SKM-1 treated with dmso at 0.1 percent for 144 hours (cell line): ENCODE data around the gene ZNHIT1.

Experiments used
- DNase-seq: peaks from one replicate; lab custom pipeline; 2025; ENCODE audit not compliant: unreplicated experiment; lab: John Stamatoyannopoulos, UW

The ZNHIT1 gene

DNA sequence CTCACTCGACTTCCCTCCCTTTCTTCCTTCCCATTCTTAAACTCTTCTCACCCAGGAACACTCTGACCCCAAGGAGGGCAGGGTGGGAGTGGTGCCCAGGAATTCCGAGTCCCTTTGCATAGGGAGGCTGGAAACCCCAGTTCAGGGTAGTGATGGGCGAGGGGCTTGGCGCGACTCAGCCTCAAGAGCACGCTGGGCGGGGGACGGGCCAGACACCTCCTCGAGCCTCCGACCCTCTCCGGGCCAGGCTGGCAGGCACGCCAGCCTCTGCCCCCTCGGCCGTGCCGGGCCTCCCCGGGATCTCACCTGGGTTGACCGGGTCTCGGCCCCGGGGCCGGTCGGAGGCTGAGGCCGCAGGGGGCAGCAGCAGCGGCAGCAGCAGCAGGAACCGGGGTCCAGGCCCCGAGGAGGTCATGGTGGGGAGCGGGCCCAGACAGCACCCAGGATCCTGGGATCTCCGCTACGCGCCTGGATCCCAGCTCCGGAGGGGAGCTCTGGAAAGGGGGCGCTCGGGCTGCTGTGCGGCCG lies 1.0 kb upstream of the ZNHIT1 start:
- DNase-seq, result no peak

DNA sequence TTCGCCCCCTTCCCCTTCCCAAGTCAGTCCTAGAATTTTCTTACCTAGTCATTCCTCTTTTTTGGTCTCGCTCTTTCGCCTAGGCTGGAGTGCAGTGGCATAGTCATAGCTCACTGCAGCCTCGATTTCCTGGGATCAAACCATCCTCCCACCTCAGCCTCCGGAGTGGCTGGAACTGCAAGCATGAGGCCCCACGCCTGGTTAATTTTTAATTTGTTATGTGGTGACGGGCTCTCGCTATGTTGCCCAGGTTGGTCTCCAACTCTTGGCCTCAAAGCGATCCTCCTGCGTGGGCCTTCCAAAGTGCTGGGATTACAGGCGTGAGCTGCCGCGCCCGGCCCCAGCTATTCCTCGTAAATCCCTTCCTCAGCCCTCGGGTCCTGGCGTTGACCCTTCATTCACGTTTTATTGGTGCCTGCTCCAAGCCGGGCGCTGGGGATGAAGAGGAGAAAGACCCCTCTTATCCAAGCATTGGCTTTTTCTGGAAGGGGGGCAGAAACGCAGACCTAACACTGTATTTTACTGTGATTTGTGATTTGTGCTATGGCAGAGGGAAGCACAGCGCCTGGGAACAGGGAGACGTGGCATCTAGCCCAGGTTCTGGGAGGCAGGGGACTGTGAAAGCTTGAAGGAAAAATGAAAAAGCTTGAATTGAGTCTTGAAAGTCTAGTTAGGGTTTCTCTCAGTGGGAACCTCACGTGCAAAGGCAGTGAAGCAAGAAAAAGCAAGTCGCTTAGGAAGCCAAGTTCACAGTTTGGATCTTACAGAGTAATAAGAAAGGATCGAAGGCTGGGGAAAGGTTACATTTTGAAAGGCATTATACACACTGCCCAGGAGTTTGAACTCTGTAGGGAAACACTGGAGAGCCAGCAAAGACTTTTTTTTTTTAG lies 516 bp downstream of the ZNHIT1 start:
- DNase-seq, result no peak

DNA sequence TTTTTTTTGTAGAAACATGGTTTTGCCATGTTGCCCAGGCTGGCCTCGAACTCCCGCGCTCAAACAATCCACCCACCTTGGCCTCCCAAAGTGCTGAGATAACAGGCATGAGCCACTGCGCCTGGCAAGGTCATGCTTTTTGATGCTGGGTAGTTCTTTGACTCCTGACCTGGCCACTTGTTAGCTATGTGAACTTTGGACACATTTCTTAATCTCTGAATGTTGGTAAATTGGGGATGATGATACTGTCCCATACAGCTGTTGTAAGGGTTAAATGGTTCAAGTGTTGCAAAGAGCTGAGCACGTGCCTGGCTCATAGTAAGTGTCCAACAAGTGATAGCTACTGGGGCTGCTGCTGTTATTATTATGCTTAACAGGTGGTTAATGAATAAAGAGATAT lies 2.3 kb downstream of the ZNHIT1 start:
- DNase-seq, result no peak

DNA sequence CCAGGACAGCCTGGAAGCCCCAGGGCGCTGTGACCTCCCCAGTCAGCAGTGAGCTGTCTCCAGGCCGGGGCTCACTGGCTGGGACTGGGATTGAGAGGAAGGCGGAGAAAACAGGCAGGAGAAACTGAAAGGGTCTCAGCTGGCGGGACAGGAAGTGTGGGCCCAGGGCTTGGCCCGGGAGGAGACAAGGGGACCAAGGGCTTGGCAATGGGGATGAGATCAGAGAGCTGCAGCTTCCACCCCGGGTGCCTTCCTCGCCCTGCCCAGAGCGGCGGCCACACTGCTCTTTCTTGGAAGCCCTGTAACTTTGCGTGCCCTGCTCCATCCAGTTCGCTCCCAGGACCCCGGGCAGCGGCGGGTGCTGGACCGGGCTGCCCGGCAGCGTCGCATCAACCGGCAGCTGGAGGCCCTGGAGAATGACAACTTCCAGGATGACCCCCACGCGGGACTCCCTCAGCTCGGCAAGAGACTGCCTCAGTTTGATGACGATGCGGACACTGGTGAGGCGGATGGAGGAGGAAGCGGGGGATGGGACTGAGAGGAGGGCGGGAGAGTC lies 4.4 kb downstream of the ZNHIT1 start:
- no peak for DNase-seq

DNA sequence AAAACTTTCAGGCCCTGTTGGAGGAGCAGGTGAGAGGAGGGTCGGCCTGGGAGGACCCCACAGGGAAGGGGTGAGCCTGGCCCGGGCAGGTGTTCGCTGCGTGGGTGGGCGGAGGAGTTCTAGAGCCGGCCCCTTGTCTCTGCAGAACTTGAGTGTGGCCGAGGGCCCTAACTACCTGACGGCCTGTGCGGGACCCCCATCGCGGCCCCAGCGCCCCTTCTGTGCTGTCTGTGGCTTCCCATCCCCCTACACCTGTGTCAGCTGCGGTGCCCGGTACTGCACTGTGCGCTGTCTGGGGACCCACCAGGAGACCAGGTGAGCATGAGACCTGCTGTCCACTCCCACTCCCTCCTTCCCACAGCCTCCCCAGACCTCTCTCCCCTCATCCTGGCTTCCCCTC lies 5.6 kb downstream of the ZNHIT1 start:
- no peak for DNase-seq

DNA sequence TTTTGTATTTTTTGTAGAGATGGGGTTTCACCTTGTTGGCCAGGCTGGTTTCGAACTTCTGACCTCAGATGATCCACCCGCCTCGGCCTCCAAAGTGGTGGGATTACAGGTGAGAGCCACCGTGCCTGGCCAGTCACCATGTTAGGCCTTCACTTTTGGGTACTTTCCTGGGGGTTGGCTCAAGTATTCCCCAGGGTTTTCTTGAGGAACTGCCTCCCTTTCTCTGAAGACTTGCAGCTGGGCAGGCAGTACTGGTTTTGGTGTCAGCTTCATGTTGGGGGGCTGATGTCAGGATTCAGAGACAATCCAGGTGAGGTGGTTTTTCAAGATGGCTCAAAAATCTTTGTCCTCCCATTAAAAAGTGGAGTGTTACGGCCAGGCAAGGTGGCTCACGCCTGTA lies 7.7 kb downstream of the ZNHIT1 start:
- no peak for DNase-seq

DNA sequence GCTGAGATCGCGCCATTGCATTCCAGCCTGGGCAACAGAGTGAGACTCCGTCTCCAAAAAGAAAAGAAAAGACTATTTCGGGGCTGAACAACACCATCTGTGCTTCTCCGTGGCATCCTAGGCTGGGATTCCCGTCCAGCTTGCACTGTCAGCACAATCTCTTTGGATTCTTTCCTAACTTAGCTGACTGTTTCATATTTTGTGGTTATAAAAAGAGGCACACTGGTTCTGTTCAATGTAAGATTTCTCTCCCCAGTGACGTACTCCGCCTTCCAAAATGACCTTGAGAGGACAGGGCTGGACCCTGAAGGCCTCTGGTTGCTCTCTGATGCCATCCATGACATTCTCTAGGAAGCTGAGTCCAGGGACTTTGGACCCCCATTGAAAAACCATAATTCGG lies 8.8 kb downstream of the ZNHIT1 start:
- no peak for DNase-seq

DNA sequence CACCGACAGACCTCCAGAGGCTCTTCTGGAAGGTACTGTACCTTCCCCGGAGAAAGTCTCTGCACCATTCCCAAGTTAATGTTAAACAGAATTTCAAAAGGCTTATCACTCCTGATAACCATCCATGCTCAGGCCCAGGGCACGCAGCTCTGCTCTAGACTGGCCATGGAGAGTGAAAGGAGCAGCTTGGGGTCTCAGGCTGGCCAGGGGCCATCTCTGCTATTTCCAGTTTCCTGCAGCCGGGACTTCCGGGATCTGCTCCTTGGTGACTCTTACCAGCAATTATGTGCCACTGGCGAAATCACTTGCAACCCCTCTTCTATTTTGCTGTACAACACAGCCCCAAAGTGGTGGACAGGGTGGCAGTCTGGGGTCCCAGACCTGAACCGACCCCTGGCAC lies 13.7 kb downstream of the ZNHIT1 start:
- DNase-seq, result no peak

DNA sequence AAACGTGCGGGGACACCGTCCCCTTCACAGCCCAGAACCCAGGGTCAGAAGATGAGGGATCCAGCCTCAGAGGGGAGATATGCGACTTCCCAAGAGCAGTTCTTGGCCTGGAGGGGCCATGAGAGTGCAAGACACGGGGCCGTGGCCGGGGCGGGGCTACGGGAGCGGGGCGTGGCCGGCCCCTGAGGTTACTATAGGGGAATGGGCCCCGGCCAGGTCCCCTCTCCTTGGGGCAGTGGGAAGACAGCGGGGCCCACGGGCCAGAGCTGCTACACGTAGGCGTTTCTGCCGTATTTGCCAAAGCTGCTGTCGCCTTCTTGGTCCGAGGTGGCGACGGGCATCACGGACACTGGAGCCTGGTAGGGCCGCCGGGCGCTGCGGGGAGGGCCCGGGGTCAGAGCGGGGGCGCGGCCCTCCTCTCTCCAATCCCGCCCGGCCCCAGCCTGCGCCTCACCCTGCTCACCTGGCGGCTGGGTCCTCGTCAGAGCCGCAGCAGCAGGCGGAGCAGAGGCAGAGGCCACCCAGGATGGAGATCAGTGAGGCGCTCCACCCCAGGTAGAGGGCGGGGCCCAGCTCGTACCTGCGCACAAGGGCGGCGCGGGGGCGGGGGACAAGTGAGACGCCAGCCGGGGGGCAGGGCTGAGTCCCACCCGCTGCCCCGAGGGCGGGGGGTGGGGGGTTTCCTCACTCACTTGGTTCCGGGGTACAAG lies 14.3 kb downstream of the ZNHIT1 start:
- no peak for DNase-seq

DNA sequence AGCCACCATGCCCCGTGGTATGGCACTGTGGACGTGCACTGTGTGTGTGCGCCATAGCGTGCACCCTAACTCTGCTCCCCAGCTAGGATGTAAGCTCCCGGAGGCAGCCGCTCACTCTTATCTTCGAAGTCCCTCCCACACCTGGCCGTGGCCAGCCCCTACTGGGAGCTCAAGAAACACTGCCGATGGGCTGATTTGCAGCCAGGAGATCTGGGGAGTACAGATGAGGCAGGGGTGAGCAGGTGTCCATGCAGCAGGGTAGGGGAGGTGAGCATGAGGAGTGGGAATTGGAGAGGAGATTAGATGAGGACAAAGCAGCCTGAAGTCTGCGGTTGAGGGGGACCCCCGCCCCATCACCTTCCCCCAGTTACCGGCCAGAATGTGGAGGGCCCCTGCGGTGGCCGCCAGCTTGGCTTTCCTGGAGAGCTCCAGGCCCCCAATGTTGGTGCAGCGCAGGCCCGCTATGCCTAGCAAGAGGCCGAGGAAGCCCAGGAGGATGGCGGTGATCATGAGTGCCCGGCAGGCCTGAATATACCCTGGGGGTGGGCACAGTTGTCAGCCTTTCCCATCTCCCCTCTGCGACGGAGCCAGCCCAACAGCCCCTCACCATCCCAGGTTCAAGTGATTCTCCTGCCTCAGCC lies 16.1 kb downstream of the ZNHIT1 start:
- no peak for DNase-seq

DNA sequence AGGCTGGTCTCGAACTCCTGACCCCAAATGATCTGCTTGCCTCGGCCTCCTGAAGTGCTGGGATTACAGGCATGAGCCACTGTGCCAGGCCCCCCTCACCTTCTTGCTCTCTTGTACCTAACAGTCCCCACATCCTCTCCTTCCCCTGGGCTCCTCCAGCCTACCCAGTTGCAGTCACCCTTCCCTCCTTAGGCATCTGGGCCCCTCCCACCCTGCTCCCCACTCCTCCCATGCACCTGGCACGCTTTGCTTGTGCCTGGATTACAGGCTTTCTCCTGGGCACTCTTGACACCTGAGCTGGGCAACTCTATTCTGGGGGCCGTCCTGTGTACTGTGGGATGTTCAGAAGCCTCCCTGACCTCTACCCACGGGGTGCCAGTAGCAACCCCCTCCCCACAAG lies 16.7 kb downstream of the ZNHIT1 start:
- no peak for DNase-seq

DNA sequence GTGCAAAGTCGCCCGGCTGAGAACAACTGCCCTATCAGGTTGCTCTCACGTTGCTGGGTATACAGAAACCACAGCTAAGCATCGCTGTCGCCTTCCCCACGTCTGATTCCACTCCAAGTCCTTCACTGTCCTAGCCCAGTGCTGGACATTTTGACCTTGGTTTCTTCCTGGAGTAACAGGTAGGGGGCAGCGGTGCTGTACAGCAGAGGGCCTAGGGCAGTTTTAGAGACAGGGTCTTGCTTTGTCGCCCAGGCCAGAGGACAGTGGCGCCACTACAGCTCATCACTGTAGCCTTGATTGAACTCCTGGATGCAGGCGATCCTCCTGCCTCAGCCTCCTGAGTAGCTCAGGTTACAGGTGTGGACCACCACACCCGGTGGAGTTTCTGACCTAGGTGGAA lies 17.1 kb downstream of the ZNHIT1 start:
- no peak for DNase-seq

DNA sequence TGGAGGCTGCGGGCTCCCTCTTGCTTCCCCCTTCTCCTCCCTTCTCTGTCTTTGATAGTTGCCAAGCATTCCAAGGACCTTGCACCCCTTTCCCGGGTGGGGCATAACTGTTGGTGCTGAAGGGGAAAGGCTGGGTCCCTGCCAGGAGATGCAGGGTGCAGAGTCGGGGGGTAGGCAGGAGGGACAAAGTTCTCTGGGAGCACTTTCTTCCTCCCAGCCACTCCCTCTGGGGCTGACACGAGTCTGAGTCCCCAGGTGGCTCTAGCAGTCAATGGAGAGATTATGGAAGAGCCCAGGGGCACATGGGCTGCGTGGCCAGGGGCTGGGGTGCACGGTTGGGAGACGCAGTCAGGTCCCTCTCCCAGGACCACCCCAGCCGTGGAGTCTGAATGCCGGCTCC lies 17.6 kb downstream of the ZNHIT1 start:
- DNase-seq, result no peak

DNA sequence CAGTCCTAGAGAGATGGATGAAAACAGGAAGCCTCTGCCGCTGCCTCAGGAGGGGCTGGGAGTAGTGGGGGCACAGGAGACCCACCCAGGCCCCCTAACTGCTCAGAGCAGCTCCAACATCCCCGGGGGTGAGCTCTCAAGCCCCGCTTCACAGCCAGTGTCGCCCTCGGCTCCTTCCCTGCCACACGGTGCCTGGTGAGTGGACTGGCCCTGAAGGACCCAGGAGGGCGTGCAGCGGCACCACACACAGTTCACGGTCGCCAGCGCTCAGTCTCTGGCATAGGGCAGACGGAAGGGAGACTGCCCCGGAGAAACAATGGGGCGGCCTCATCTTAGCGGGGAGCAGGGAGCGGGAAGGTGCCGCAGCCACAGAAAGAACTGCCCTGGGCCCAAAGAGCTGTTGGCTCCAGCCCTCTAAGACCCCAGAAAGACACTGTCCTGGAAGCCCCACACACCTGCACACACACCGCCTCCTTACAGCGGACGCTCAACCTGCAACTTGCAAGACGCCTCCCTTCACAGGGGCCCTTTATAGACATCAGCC lies 18.4 kb downstream of the ZNHIT1 start:
- DNase-seq, result no peak

DNA sequence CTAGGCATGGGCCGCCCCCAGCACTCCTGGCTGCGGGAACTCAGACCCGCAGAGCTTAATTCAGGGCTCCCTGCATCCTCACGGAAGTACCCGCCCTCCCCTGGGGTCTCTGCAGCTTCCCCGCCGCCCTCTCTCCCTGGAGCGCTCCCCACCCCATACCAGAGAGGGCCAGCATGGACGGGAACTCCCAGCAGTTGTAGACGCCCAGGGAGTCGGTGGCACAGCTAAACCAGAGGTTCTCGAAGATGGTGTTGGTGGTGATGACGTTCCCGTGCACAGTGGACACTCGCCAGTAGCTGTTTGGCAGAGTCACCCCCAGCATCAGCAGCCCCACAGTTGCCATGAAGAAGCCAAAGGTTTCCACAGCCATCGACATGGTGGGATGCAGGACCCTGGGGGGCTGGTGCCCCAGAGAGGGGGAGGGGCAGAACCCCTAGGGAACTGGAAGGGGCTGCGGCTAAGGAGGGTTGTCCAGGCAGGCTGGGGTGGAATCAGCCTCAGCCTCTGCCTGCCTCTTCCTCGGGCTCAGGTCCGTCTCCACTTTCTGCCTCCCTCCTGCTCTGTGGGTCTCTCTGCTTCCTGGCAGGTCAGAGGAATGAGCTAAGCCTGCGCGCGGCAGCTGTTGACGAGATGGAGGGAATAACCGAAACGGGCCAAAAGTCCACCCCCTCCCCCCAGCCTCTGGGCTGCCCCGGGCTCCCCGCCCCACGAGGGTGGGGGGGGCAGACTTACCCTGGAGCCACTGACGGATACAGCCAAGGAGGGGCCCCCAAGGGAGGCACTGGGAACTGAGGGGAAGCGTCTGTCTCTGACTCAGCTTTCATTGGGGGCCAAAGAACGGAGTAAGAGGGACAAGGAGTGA lies 19.5 kb downstream of the ZNHIT1 start, which contains the start of gene CLDN15:
TSS of gene CLDN15 (minus strand) at position 597 of the 862 bp plus-strand sequence. CDS start at position 376, 221 bp downstream.
- no peak for DNase-seq

DNA sequence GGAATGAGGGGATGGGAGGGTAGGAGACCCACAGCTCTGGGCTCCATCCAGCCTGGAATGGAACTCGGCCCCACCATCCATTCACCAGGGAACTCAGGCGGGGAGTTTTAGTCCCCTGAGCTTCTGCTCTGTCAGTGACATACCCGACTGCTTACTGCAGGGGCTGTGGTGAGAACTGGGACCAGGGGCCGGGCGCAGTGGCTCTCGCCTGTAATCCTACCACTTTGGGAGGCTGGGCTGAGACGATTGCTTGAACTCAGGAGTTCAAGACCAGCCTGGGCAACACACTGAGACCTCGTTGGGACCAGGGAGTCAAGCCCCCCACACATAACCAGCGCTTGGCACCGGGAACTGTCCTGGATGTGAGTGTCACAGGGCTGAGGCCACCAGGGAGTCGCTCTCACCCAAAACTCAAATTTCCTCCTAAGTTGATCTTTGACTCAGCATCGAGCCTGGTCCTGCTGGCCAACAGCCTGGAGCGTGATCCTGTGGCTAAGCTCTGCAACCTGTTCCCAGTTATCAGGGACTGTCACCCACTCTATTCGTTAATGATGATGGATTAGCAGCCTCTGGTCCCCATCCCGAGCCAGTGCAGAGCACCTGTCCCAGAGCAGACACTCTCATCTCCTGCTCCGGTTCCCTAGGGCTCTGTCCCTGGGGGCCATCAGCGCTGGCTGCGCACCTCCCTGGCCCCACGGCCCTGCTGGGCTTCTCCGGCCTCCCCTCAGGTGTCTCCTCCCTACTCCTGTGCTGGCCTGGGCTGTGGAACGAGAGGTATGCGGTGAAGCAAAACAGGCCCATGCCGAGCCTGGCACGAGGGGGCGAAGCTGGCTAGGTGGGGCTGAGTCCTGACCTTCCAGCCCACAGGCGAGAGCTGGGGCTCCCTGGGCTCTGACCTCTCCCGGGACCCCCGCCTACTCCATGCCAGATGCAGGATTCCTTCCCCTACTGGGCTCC lies 20.5 kb downstream of the ZNHIT1 start:
- DNase-seq, result no peak

DNA sequence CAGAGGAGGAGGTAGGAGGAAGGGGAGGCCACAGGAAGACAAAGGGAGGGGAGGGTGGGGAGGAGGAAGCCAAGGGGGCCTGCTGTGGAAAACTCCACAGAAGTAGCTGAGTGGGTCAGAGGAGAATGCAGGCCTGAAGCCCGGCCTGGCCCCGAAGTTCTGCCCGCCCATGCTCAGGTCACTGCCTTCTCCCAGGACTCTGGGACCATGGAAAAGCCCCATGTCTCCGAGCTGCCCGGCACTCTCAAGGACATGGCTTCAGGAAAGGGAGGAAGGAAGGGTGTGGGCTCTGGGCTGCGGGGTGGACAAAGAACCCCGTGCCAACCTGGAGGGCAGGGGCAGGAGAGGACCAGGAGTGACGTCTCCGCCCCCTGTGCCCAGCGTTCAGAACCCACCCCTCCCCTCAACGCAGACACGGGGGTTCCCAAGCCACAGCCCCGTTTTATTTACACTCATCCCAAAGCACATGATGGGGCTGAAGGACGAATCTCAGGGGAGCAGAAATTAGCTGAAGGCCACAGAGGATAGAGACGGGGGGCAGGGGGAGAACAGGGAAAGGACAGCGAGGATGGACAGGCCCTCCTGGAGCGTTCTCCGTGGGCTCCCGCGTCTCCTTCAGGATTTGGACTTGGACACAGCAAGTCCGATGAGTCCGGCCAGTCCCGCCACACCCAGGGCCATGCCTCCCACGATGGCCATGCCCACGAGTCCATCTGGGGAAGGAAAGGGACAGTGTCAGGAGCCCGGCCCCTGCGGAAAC lies 21.4 kb downstream of the ZNHIT1 start:
- DNase-seq, result no peak

DNA sequence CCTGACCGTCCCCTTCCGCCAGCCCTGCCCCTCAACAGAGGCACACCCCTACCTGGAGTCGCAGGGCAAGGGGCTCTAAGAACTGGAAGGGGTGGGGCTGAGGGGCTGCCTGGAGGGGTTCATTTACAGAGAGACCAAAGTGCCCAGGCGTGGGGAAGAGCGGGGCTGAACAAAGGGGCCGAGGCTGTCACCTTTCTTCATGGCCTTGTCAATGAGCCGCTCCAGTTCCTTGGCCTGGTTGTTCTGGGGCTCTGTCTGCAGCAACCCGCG lies 21.9 kb downstream of the ZNHIT1 start:
- no peak for DNase-seq
